ENCODE measurements around the gene GJA3. TPM values are rescaled to one million over a fixed set of nuclear protein-coding genes. Genes with fewer than 3 reads are reported as not detected.

The GJA3 gene
- total RNA-seq, 1 donor from 2014 or later: 0.59 TPM

DNA sequence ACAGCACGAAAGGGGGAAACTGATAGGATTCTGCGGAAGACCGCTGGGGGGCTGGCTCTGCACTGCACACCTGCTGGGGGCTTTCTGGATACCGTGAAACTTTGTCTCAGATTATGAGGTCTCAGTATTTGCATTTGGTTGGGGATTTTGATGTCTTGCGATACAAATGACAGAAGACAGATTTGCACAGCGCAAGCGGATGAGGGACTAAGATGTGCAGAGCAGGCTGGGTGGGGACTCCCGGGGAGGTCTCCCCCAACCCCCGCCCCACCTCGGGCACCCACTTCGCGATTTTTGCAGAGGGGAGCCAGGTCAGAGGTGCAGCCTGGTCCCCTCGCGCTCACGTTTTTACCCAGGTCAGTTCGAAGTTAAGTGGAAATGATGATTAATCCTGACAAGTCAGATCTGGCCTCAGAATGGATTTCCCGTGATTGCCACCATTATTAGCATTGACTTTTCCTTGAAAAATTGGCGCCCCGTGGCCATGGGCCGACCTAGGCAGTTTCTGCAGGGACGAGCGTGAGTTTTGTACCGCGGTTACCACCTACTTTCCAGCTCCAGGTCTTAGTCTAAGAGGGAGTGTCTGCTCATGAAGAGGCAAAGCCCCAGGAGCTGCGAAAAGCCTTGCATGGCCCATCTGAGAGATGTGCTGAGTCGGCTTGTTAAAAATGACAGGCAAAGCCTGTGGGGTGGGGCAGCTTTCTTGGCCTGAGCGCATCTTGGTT, 33.2 kb upstream of the GJA3 start:
- Histone ChIP-seq H2AFZ (ENCODE audit: low read depth, low read length) (no peak overlapping the region), H4K20me1 (ENCODE audit: insufficient read depth, low read length) (no peaks in the 10 kb centered on the region), H3K4me1 (ENCODE audit: insufficient read depth, low read length) (peaks cover 19% of the 10 kb centered on the region), H3K27ac (ENCODE audit: low read depth, low read length) (no peak overlapping the region), H3K4me3 (ENCODE audit: insufficient read depth, low read depth, low read length) (no peak overlapping the region), H3K4me2 (ENCODE audit: low read length) (peak overlapping the region; percentile 86), H3K9me3 (ENCODE audit: insufficient read depth, low read depth, low read length) (no peaks in the 10 kb centered on the region), H3K27me3 (ENCODE audit: insufficient read depth, low read length) (peaks cover 52% of the 10 kb centered on the region), H3K36me3 (ENCODE audit: insufficient read depth, low read length) (no peaks in the 10 kb centered on the region), H3K79me2 (ENCODE audit: insufficient read depth, low read length) (no peaks in the 10 kb centered on the region), H3K9ac (ENCODE audit: low read length) (no peak overlapping the region)
- H3K36me3 Mint-ChIP-seq (ENCODE audit: low read depth, unreplicated experiment): peaks cover 1% of the 10 kb centered on the region
- peak overlapping the region; percentile 41 for H3K4me3 Mint-ChIP-seq (ENCODE audit: unreplicated experiment)
- peaks cover 40% of the 10 kb centered on the region for H3K27me3 Mint-ChIP-seq (ENCODE audit: low read depth, unreplicated experiment)
- FAIRE-seq (no peak), DNase-seq (ENCODE audit: low read depth) (no peak)
- TF ChIP-seq CTCF (IDR thresholded peaks at IDR 0.05; ENCODE audit: insufficient read depth, low read depth, low read length) (no peak), EZH2 (IDR thresholded peaks at IDR 0.05; ENCODE audit: insufficient read depth, low read length) (peak; percentile 18)
- peaks cover 16% of the 10 kb centered on the region for H3K4me1 Mint-ChIP-seq (ENCODE audit: low read depth, unreplicated experiment)
- no peak overlapping the region for H3K27ac Mint-ChIP-seq (ENCODE audit: unreplicated experiment)
- peaks cover 1% of the 10 kb centered on the region for H3K9me3 Mint-ChIP-seq (ENCODE audit: unreplicated experiment)

- H3K36me3 ChIP-seq (ENCODE audit: insufficient read depth, low read length): no peaks in the 10 kb centered on the region
- H3K79me2 ChIP-seq (ENCODE audit: insufficient read depth, low read length): no peaks in the 10 kb centered on the region
- peaks cover 47% of the 10 kb centered on the region for H3K27me3 Mint-ChIP-seq (ENCODE audit: low read depth, unreplicated experiment)
- peaks cover 1% of the 10 kb centered on the region for H3K9me3 Mint-ChIP-seq (ENCODE audit: unreplicated experiment)
- H3K4me2 ChIP-seq (ENCODE audit: low read length): peak overlapping the region; percentile 86
- H3K4me1 ChIP-seq (ENCODE audit: insufficient read depth, low read length): peaks cover 19% of the 10 kb centered on the region
- DNase-seq (ENCODE audit: low read depth) (no peak), FAIRE-seq (no peak)
- no peak overlapping the region for H3K9ac ChIP-seq (ENCODE audit: low read length)
- no peak overlapping the region for H3K4me3 ChIP-seq (ENCODE audit: insufficient read depth, low read depth, low read length)
- peaks cover 13% of the 10 kb centered on the region for H3K4me1 Mint-ChIP-seq (ENCODE audit: low read depth, unreplicated experiment)
- peaks cover 4% of the 10 kb centered on the region for H3K36me3 Mint-ChIP-seq (ENCODE audit: low read depth, unreplicated experiment)
- peaks cover 52% of the 10 kb centered on the region for H3K27me3 ChIP-seq (ENCODE audit: insufficient read depth, low read length)
- no peaks in the 10 kb centered on the region for H3K9me3 ChIP-seq (ENCODE audit: insufficient read depth, low read depth, low read length)
- no peaks in the 10 kb centered on the region for H4K20me1 ChIP-seq (ENCODE audit: insufficient read depth, low read length)
- peak overlapping the region; percentile 42 for H3K4me3 Mint-ChIP-seq (ENCODE audit: unreplicated experiment)
- no peak for TF ChIP-seq CTCF (IDR thresholded peaks at IDR 0.05; ENCODE audit: insufficient read depth, low read depth, low read length)
- peak; percentile 56 for TF ChIP-seq EZH2 (IDR thresholded peaks at IDR 0.05; ENCODE audit: insufficient read depth, low read length)
- H3K27ac ChIP-seq (ENCODE audit: low read depth, low read length): no peak overlapping the region
- H2AFZ ChIP-seq (ENCODE audit: low read depth, low read length): peak overlapping the region; percentile 25
- H3K27ac Mint-ChIP-seq (ENCODE audit: unreplicated experiment): no peak overlapping the region
Measured at GRCh38 chr13:20193162-20193906, 32.5 kb upstream of the GJA3 start.

All from astrocyte (in vitro differentiated cells and primary cell).